HG03060 (cell line): ENCODE results near the gene ANKRD63.

ENCODE experiments used
- ATAC-seq: cut with Tn5 transposase; IDR thresholded peaks from one replicate; pipeline ENCODE4 v1.9.1; 2021; ENCODE audit warnings: low read depth, moderate number of reproducible peaks; ENCODE audit not compliant: unreplicated experiment

ANKRD63 gene

DNA sequence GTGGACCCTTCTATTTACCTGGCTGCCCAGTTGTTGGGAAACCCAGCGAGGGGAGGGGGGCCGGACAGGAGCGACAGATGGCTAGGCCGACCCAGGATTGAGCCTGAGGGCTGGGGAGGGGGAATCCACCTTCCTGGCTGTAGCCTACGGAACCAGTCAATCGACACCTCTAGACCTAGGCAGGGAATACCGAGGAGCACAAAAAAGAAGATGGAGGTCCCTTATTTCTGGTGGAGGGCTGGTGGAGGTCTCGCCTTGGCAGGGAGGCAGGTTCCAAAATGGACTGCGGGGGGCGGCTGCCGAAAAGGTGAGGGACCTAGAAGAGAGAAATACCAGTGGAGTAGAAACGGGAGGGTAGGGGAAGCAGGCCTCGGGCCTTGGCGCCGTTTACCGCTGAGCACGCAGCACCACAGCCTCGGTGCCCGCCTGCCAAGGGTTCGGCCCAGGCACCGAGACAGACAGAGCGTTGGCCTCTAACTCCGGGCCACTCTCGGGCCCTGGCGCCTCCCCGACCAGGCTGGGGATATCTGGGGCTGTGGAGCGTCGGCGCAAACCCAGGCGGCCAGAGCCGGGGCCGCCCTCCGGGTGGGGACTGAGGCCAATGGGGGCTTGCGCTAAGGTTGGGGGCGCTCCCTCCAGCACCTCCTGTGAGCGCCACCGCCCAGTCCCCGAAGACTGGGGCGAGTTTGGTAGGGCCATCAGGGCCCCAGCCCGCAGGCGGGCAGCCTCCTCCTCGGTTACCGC lies 1.6 kb downstream of the ANKRD63 start:
- no peak for ATAC-seq

DNA sequence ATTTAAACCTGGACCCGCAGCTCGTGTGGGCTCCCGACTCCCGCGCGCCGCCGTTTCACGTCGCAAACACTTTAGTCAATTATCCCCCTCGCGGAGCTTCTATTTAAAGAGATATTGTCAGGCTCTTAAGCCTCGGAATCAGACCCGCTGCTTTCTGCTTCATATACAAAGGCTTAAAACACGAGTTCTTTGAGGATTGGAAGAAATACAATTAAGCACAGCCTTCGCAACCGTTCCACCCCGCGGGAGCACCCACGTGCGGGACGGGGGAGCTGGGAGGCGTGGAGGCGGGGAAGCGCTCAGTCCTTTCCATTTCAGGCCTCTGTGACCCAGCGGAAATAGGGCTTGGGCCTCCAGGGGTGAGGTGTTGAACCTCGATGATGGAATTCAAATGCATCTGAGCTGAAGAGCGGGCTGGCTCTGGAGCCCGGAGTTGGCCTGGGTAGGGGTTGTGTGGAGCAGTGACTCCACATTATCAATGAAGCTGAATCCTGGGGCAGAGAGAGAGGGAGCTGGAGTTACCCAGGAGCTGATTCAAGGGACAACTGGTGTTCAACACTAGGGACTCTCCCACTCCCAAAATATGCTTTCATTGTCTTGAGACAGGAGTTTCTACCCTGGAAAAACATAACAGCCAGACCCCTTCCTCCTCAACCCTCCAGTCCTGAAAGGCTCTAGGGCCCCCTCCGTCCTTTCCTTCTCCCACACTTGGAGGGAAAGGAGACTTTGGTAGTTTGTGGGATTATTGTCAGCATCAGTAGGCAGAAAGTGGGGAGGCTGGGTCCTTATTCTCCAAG lies 2.4 kb downstream of the ANKRD63 start:
- ATAC-seq: no peak

GRCh38 chr15:40279437-40280141 lies 3.3 kb downstream of the ANKRD63 start:
- no peak for ATAC-seq

DNA sequence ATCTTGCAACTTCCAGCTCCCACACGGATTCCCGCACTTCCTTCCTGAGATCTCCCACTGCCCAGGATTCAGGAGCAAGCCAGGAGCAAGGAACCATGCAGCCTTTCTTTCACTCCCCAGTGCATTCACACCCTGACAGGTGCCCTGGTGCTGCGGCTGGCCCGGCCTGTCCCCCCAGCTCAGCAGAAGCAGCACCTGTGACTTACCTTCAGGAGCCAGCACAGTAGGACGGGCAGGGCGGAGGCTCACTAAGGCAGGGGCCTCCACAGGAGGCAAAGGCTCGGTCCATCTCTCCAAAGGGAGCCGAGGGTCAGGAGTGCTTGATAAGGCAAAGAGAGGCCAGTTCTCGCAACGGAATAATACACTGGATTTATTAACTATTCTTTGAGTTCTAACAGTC lies 4.8 kb downstream of the ANKRD63 start:
- ATAC-seq: no peak

- ATAC-seq: no peak
These were observed 5.4 kb downstream of the ANKRD63 start for GRCh38 chr15:40277471-40277870.

DNA sequence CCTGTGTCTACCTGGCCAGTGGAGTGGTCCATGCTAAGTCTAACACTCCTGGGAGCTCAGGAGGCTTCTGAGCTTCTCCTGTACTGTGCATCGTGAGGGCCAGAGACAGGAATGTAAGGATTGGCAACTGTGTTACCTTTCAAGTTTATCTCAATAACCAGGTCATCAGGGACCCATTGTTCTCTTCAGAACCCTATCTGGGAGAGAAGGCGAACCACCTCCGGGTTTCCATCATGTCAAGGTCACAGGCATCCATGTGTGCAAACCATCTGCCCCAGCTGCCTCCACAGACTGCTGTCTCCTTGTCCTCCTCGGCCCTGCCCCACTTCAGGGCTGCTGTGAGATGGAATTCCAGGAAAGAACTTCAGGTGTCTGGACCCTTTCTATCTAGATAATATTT lies 5.9 kb downstream of the ANKRD63 start:
- ATAC-seq: no peak

GRCh38 chr15:40275954-40276353 lies 6.9 kb downstream of the ANKRD63 start:
- no peak for ATAC-seq

- ATAC-seq: no peak
These were observed 7.3 kb downstream of the ANKRD63 start for GRCh38 chr15:40275523-40275922.

GRCh38 chr15:40274350-40275274 lies 8.3 kb downstream of the ANKRD63 start:
- ATAC-seq: no peak

DNA sequence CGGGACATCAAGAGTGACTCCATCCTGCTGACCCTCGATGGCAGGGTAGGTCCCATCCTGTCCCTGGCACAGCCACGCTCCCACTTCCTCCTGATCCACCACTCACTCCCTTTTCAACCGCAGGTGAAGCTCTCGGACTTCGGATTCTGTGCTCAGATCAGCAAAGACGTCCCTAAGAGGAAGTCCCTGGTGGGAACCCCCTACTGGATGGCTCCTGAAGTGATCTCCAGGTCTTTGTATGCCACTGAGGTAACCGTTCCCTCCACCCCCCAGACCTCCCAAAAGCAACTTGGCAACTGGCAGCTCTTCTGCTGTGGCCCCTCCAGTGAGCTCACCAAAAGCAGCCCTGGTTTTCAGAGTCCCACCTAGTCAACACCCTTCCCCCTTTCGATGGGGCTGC lies 9.4 kb downstream of the ANKRD63 start:
- no peak for ATAC-seq

GRCh38 chr15:40272485-40273056 lies 10.3 kb downstream of the ANKRD63 start:
- no peak for ATAC-seq

GRCh38 chr15:40271685-40272484 lies 11.0 kb downstream of the ANKRD63 start:
- ATAC-seq: no peak

DNA sequence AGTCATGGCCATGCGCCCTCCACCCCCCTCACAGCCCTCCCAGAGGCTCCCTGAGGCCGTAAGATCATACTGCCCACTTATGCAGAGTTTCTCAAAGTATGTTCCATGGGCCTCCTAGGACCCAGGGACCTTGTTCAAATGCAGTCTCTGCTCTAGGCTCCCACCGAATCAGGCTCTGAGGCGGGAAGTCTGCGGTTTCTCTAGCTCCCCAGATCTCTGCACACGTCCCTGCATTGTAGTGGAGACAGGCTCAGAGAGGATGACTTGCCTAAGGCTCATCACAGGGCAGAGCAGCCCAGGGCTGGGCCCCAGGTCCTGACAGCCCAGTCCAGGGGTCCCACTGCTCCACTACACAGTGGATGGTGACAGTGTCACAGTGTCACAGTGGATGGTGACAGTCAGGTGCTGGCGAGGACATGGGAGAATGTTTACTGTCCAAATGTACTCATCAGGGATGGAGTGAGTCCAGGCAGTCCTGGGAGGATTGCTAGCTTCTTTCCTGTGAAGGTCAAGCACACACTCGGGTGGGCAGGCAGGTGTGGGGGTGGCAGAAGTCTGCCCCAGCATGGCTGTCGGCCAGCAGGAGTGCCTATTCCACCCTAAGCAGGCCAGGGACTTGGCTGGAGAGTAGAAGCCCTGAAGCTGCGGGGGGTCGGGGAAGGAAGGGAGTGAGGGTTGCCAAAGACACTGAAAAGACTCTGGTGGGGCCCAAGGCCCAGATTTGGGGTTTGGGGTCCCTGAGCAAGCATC lies 12.4 kb downstream of the ANKRD63 start:
- no peak for ATAC-seq

GRCh38 chr15:40269604-40270003 lies 13.3 kb downstream of the ANKRD63 start:
- no peak for ATAC-seq

GRCh38 chr15:40267670-40268069 lies 15.2 kb downstream of the ANKRD63 start:
- no peak for ATAC-seq

DNA sequence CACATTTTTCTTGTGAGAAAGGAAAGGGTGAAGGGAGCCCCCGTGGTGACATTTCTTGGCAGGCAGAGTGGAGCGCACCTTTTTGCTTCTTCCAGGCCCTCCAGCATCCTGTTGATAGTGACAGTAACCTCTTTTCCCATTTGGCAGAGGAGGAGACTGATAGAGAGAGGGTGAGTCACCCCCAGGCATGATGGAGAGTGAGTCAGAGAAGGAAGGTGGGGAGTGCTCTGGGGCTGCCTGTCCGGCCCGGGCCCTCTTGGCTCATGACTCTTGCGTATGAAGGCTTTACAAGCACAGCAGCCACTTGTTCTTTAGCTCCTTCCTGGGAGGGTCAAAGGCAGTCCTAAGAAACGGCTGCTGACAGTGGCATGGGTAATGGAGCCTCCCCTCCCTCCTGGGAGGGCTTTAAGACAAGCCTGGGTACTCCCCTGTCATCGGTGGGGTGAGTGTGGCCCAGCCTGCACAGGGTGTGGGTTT lies 16.0 kb downstream of the ANKRD63 start:
- ATAC-seq: no peak

DNA sequence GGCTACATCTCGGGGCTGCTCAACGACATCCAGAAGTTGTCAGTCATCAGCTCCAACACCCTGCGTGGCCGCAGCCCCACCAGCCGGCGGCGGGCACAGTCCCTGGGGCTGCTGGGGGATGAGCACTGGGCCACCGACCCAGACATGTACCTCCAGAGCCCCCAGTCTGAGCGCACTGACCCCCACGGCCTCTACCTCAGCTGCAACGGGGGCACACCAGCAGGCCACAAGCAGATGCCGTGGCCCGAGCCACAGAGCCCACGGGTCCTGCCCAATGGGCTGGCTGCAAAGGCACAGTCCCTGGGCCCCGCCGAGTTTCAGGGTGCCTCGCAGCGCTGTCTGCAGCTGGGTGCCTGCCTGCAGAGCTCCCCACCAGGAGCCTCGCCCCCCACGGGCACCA lies 17.0 kb downstream of the ANKRD63 start:
- no peak for ATAC-seq

DNA sequence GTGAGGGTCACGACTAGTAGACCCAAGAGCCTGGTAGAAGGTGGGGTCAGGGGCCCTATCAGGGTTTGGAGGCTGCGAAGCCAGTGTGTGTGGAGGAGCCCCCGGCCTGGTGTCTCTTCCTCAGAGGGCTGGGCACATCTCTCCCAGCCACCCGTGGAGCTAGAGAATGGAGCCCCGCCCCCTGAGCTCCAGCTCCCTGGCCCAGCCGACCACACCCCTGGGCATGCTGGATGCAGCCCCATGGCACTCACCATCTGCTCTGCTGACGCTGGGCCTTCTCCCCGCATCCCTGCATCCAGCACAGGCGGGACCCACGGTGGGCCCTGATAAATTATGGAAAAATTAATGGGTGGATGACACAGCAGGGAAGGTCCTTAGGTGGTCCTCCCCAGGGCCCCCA lies 17.5 kb downstream of the ANKRD63 start:
- no peak for ATAC-seq
